AG09309 (cell line): ENCODE data around the gene PRSS36.

Source experiments
- DNase-seq: peaks from one replicate; pipeline ENCODE4 v3.0.0-alpha.2; 2010; ENCODE audit warnings: low read depth
- H3K4me3 ChIP-seq: 2 replicates; pipeline ENCODE4 v1.5.1; 2011; ENCODE audit warnings: mild to moderate bottlenecking, low read depth, low read length, moderate library complexity; ENCODE audit not compliant: control insufficient read depth
- CTCF ChIP-seq: IDR thresholded peaks from 2 replicates; pipeline ENCODE4 v1.5.1; 2011; ENCODE audit warnings: mild to moderate bottlenecking, low read depth, low read length, inconsistent platforms; ENCODE audit not compliant: insufficient read depth, control insufficient read depth; ENCODE audit errors: missing control alignments

Gene PRSS36

GRCh38 chr16:31112711-31113110 is 37.2 kb downstream of the PRSS36 start:
- no peak for DNase-seq
- no peak overlapping the region for H3K4me3 ChIP-seq
- TF ChIP-seq CTCF: no peak

GRCh38 chr16:31111881-31112466 is 37.9 kb downstream of the PRSS36 start:
- no peak for DNase-seq
- no peak overlapping the region for H3K4me3 ChIP-seq
- TF ChIP-seq CTCF: no peak

GRCh38 chr16:31110106-31111034 is 39.5 kb downstream of the PRSS36 start:
- H3K4me3 ChIP-seq: no peak overlapping the region
- TF ChIP-seq CTCF: no peak
- DNase-seq: no peak

GRCh38 chr16:31109622-31110021 is 40.2 kb downstream of the PRSS36 start:
- no peak for DNase-seq
- no peak overlapping the region; the same call in 1 of the 2 replicates for H3K4me3 ChIP-seq
- TF ChIP-seq CTCF: no peak

- no peak for DNase-seq
- peak overlapping the region; percentile 66 for H3K4me3 ChIP-seq
- no peak for TF ChIP-seq CTCF
Observed at GRCh38 chr16:31108794-31109558, 40.9 kb downstream of the PRSS36 start.

- TF ChIP-seq CTCF: no peak
- DNase-seq: no peak
- peak within 1 kb of the TSS; percentile 66 for H3K4me3 ChIP-seq
Observed at GRCh38 chr16:31108035-31108793, 41.7 kb downstream of the PRSS36 start, which contains the start of gene BCKDK. BCKDK (plus strand) TSS chr16:31108386; CDS start chr16:31109224, 838 bp downstream.
